Stimulated activated CD8-positive, alpha-beta memory T cell treated with anti-CD3 and anti-CD28 coated beads, Interleukin-2, amount 100 ng/mL, for 48 hours (primary cell): Measurements from ENCODE around the gene P2RY13.

Source experiments
- DNase-seq, 2 donors: peaks; one replicate each; pipeline ENCODE4 v3.0.0-alpha.2; 2020; ENCODE audit warnings: low read depth in 2 of 2

Gene P2RY13

GRCh38 chr3:151329363-151329762 is at the start of gene P2RY13:
Gene P2RY13 (minus strand): TSS chr3:151329549. CDS start chr3:151329528, 21 bp downstream.
- DNase-seq = no peak

GRCh38 chr3:151377768-151378385 is 48.5 kb upstream of the P2RY13 start:
- DNase-seq = no peak

- no peak for DNase-seq
These were observed 42.9 kb upstream of the P2RY13 start for GRCh38 chr3:151372063-151372820.

- DNase-seq = no peak
These were observed 42.2 kb upstream of the P2RY13 start for GRCh38 chr3:151371526-151371925.

GRCh38 chr3:151367448-151367847 is 38.1 kb upstream of the P2RY13 start:
- DNase-seq = no peak

- no peak for DNase-seq
These were observed 37.6 kb upstream of the P2RY13 start for GRCh38 chr3:151366993-151367392.

GRCh38 chr3:151362751-151363174 is 33.4 kb upstream of the P2RY13 start:
- no peak for DNase-seq

GRCh38 chr3:151357463-151357850 is 28.1 kb upstream of the P2RY13 start:
- DNase-seq = no peak

- no peak for DNase-seq
These were observed 27.6 kb upstream of the P2RY13 start for GRCh38 chr3:151356794-151357462.

- no peak for DNase-seq
These were observed 22.3 kb upstream of the P2RY13 start for GRCh38 chr3:151351648-151352047.

- no peak for DNase-seq
These were observed 21.9 kb upstream of the P2RY13 start for GRCh38 chr3:151351219-151351618.

- DNase-seq = no peak
These were observed 21.3 kb upstream of the P2RY13 start for GRCh38 chr3:151350656-151351055.

GRCh38 chr3:151347432-151347831 is 18.1 kb upstream of the P2RY13 start:
- no peak for DNase-seq

GRCh38 chr3:151346292-151346691 is 16.9 kb upstream of the P2RY13 start:
- no peak for DNase-seq

- no peak for DNase-seq
These were observed 16.5 kb upstream of the P2RY13 start for GRCh38 chr3:151345859-151346258.

GRCh38 chr3:151331696-151332095 is 2.3 kb upstream of the P2RY13 start:
- no peak for DNase-seq

- no peak for DNase-seq
These were observed 1.6 kb upstream of the P2RY13 start for GRCh38 chr3:151330899-151331298.

- DNase-seq = no peak
These were observed 1.0 kb upstream of the P2RY13 start for GRCh38 chr3:151330379-151330778.

GRCh38 chr3:151328298-151328995 is 902 bp downstream of the P2RY13 start:
- DNase-seq = no peak

- no peak for DNase-seq
These were observed 1.7 kb downstream of the P2RY13 start for GRCh38 chr3:151327571-151328198.

GRCh38 chr3:151322511-151322910 is 6.8 kb downstream of the P2RY13 start:
- no peak for DNase-seq

- no peak for DNase-seq
These were observed 7.8 kb downstream of the P2RY13 start for GRCh38 chr3:151321526-151321925.
